Measurements from ENCODE around the gene HNRNPUL1. TPM values are rescaled to one million over a fixed set of nuclear protein-coding genes. Genes with fewer than 3 reads are reported as not detected.

Gene HNRNPUL1
- total RNA-seq, 1 experiment from 2014 or later: 201 TPM

GRCh38 chr19:41273076-41273475 lies 8.9 kb downstream of the HNRNPUL1 start:
- Histone ChIP-seq H3K9me3 (ENCODE audit: control insufficient read depth in 1 of 2, insufficient read depth in 1 of 2, low read depth in 1 of 2, low read length in 2 of 2) (no peaks in the 10 kb centered on the region), H3K9ac (ENCODE audit: low read length) (no peak overlapping the region), H2AFZ (ENCODE audit: low read depth, low read length, poor library complexity, severe bottlenecking) (no peak overlapping the region), H3K27ac (ENCODE audit: low read depth, low read length) (no peak overlapping the region), H3K79me2 (ENCODE audit: insufficient read depth, low read length) (peaks cover 67% of the 10 kb centered on the region), H3K4me3 (replicated peaks in 1 of 2; ENCODE audit: low read depth in 1 of 2, low read length in 2 of 2) (no peak overlapping the region), H3K36me3 (ENCODE audit: control insufficient read depth in 1 of 2, insufficient read depth in 2 of 2, low read length in 2 of 2) (peaks cover 82 to 87% of the 10 kb centered on the region in 2 experiments), H3K27me3 (ENCODE audit: insufficient read depth, low read length) (no peaks in the 10 kb centered on the region), H4K20me1 (ENCODE audit: insufficient read depth) (no peaks in the 10 kb centered on the region), H3K9me2 (ENCODE audit: insufficient read depth) (no peaks in the 10 kb centered on the region), H3K4me1 (ENCODE audit: control insufficient read depth in 1 of 2, insufficient read depth in 2 of 2, low read length in 2 of 2) (no peaks in the 10 kb centered on the region), H3K4me2 (ENCODE audit: low read length) (no peak overlapping the region)
- POLR2A ChIA-PET: no interaction called here
- CTCF ChIA-PET: no interaction called here
- no peak for DNase-seq (ENCODE audit: low read depth, low spot score)
- RAD21 ChIA-PET (ENCODE audit: low non-redundant PET in 1 of 2, low total read pairs in 2 of 2, uncharacterized antibody in 2 of 2, unreplicated experiment in 2 of 2): no interaction called here
- TF ChIP-seq, protein P1, sequence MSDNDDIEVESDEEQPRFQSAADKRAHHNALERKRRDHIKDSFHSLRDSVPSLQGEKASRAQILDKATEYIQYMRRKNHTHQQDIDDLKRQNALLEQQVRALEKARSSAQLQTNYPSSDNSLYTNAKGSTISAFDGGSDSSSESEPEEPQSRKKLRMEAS (IDR thresholded peaks at IDR 0.05): no peak
- TF ChIP-seq CEBPB (IDR thresholded peaks at IDR 0.05; ENCODE audit: low read depth): no peak
- no peak for TF ChIP-seq ZBTB33 (IDR thresholded peaks at IDR 0.05; ENCODE audit: extremely low read depth, insufficient replicate concordance, low read length)
- no peak for TF ChIP-seq SP1 (IDR thresholded peaks at IDR 0.05; ENCODE audit: low read depth)
- TF ChIP-seq RAD21 (IDR thresholded peaks at IDR 0.05; ENCODE audit: low read depth): no peak
- no peak for TF ChIP-seq ZNF274 (IDR thresholded peaks at IDR 0.05; ENCODE audit: low read depth, low read length)
- TF ChIP-seq EZH2 (IDR thresholded peaks at IDR 0.05): no peak
- TF ChIP-seq ZFX (IDR thresholded peaks at IDR 0.05): no peak
- TF ChIP-seq TCF7L2 (IDR thresholded peaks at IDR 0.05; ENCODE audit: borderline replicate concordance, extremely low read depth, insufficient read depth, insufficient read length): no peak
- no peak for TF ChIP-seq JUND (IDR thresholded peaks at IDR 0.05)
- TF ChIP-seq EGR1 (IDR thresholded peaks at IDR 0.05; ENCODE audit: low read depth): no peak
- TF ChIP-seq ELF1 (IDR thresholded peaks at IDR 0.05; ENCODE audit: borderline replicate concordance, low read depth): no peak
- TF ChIP-seq SRF (IDR thresholded peaks at IDR 0.05; ENCODE audit: low read depth): no peak
- no peak for TF ChIP-seq CTCF (IDR thresholded peaks at IDR 0.05 in 2 of 3, conservative IDR thresholded peaks at IDR 0.05 in 1 of 3; ENCODE audit: borderline replicate concordance in 1 of 3, insufficient read depth in 1 of 3, low read depth in 2 of 3, low read length in 2 of 3)
- no TSS peak for BruUV-seq (replicated peaks)
- no peak for ATAC-seq
- intact Hi-C loops (cut with micrococcal nuclease): no loop called here

All from HCT116 (cell line).